Metanephros (tissue), 1 donor: ENCODE measurements around the gene ZDHHC15. TPM values are rescaled to one million over a fixed set of nuclear protein-coding genes. Genes with fewer than 3 reads are reported as not detected.

Source experiments
- total RNA-seq: library from RNA; depleted of rRNA; stranded (reverse); fragments of >200 nt; gene quantifications from one replicate; pipeline ENCODE4 v1.2.3, GENCODE V29; 2014

Gene ZDHHC15, protein sequence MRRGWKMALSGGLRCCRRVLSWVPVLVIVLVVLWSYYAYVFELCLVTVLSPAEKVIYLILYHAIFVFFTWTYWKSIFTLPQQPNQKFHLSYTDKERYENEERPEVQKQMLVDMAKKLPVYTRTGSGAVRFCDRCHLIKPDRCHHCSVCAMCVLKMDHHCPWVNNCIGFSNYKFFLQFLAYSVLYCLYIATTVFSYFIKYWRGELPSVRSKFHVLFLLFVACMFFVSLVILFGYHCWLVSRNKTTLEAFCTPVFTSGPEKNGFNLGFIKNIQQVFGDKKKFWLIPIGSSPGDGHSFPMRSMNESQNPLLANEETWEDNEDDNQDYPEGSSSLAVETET
- total RNA-seq = 5.1 TPM

GRCh38 chrX:75522565-75523431 is at the start of gene ZDHHC15:
ZDHHC15 (minus strand) TSS chrX:75523037; CDS start chrX:75523024, 13 bp downstream.

Other genes starting within 250 kb of the ZDHHC15 start
- 24.9 TPM for gene UPRT, start 249.0 kb downstream of the ZDHHC15 start, total RNA-seq